GM20431 (cell line): Measurements from ENCODE around the gene CACNA1D.
"Not testable (repeated sequence)": the region's sequence is repeated elsewhere in the genome, so short reads cannot be mapped to it uniquely, and the experiment has no call there.

ENCODE experiments used
- in situ Hi-C: fragments of 300-500 bp; cut with MseI, MboI; formaldehyde crosslinking; loops from one replicate; pipeline ENCODE4 v1.15.0; 2020; ENCODE audit warnings: low sequenced_read_pairs; ENCODE audit not compliant: unreplicated experiment

The CACNA1D gene

GRCh38 chr3:53604232-53604631, 109.8 kb downstream of the CACNA1D start:
- in situ Hi-C loops, result no loop called here

DNA sequence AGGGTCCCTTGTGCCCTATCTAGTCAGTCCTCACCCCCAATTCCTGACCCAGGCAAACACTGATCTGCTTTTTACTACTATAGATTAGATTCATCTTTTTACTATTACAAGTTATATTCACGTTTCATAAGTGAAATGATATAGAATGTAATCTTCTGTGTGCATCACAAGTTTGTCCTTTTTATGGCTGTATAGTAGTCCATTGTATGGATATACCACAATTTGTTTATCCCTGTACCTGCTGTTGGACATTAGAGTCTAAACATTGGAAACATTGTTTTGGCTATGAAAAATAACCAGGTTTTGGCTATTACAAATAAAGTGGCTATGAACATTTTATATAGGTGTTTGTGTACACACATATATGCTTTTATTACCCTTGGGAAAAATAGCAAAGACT, 112.4 kb downstream of the CACNA1D start:
- in situ Hi-C loops, result no loop called here

- in situ Hi-C loops, result no loop called here
These were observed 118.1 kb downstream of the CACNA1D start for GRCh38 chr3:53612508-53612907.

DNA sequence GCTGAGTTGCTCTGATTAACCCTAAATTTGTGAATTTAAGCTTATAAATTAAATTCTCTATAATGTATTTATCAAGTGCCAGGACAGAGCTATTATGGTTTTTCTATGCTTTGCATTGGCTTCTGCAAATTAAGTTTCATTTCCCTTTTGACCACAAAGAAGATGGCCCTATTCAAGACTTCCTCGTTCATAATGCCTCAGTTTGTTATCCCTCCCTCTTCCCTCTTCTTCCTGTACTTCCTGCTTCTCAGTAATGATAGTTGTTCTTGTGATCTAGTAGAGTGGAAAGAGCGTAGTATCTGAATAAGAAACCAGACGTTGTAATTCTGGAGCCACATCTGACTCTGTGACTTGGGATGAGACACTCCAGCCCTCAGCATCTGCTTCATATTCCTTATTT, 118.7 kb downstream of the CACNA1D start:
- in situ Hi-C loops, result no loop called here

DNA sequence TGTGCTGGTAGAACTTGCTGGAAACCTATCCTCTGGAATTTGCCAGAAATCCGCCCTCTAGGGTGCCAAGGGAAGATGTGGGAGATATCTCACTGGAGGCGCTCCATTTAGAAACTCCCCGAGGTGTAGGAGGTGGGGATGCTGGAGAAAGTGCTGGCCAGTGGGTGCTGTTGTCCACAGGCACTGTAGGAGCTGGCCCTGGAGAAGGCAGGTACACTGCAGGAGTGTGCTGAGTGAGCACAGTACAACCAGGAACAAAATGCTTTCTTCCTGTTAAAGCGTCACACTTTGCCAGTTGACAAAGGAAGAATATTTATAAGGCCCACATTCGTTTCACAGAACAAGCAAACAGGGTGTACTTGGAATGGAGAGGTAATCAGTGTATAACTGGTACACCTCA, 119.9 kb downstream of the CACNA1D start:
- in situ Hi-C loops, result no loop called here

- in situ Hi-C loops, result no loop called here
These were observed 121.9 kb downstream of the CACNA1D start for GRCh38 chr3:53616321-53616720.

GRCh38 chr3:53616971-53617892, 122.8 kb downstream of the CACNA1D start:
- in situ Hi-C loops, result no loop called here

DNA sequence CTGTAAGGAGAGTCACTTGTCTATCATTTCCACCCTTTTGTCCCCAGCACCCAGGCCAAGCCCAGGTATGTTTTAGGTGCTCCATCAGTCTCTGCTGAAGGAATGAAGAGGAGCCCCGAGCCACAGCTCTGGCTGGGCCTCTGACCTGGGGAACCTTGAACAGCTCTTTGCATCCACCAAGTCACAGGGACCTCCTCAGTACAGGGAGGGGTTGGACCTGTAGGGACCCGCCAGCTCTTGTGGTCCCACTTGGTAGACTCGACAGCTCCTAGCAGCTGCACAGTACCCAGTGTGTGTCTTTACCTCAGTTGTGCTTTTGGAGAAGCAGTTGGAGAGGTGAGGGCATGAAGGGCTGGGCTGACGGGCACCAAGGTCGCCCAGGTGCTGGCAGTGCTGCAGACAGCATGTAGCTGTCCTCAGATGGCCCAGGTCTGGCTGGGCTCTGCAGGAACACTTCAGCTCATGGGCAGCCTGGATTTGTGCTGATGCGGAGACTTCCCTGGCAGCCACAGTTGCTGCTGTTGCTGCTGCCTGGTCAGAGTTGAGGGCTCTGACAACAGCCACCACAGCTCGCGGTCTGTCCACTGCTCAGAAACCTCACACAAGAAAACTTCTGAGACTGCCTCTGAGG, 123.6 kb downstream of the CACNA1D start:
- in situ Hi-C loops, result no loop called here

GRCh38 chr3:53618524-53618906, 124.1 kb downstream of the CACNA1D start:
- in situ Hi-C loops, result no loop called here

GRCh38 chr3:53618936-53619335, 124.5 kb downstream of the CACNA1D start:
- in situ Hi-C loops, result no loop called here

DNA sequence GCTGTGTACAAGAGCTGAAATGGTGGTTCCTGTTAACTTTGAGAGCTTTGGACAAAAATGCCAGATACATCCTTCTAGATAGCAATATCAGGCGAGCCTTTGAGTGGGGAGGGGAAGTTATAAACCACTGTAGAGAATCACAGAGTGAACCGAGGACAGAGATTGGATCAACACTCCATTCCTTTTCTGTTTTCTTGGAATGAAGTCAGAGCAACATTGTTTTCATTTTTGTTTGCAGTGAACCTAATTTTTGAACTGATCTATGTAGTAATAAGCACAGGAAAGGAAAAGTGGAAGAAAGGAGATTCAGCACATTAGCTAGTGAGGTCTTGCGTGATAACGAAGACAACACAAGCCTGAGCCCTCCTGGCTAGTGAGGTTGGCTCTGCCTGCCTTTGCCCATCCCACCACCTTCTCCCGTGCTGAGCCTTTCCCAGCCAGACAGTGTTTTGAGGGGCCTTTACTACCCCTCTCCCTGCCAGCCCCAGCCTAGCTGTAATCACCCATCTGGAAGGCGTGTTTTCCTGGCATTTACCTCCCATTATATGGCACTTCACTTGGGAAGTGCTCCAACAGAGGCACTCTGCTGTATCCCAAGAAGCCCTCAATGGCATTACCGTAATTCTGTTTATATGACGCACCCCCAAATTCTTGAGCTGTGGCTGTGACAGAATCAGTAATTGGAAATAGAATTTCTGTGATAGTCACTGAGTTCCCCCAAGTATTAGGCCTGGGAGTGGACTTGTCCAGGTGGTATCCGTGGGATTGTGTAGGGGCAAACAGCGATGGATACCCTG, 129.8 kb downstream of the CACNA1D start:
- in situ Hi-C loops, result no loop called here

DNA sequence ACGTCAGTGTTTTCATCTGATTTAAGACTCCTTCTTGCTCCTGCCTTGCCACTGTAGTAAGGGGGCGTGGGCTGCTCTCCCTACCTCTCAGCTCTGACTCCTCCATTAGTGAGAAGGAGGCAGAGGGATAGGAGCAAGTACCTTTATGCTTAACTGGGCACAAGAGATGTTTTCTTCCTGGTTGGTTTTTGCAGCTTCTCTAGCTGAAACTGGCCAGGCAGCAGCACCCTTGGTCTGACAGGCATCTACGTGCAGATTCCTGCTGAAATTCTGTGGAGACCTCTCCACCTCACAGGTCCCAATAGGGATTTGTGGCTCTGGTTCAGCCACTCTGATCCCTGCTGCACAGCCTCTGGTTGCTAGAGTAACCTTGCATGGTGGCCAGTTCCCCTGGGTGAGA, 132.5 kb downstream of the CACNA1D start:
- in situ Hi-C loops, result no loop called here

DNA sequence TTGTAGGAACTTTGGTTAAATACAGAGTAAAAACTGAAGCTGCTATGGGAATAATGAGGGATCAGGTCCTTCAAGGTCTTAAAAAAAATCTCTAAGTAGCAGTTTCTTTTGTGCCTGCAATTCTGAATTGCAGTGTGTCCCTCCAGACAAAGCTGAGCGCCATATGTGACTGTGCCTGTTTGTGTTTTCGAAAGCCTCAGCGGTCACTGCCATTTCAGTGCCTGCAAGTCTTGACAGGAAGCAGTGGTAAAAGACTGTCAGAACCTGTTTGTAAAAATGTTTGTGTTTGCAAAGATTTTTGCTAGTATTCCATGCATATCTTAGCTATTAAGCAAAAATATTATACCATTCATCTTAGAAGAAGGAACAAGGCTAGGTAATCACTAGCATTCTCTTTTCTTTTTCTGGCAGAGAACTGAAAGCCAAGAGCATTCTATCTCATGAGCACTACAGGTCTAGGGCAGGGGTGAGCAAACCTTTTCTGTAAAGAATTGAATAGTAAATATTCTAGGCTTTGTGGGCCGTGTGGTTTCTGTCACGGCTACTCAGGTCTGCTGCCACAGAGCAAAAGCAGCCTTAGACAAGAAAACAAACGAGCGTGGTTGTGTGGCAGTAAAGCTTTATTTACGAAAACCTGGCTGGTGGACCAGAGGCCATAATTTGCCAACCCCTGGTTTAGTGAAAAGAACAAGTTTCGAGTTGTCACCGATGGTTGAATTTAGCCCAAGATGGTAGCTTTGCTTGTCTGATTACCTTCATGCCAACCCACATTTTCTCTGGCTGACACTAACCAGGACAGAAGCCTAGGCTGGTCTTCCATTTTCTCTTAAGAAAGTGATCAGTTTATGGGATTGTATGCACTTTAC, 134.4 kb downstream of the CACNA1D start:
- in situ Hi-C loops, result no loop called here

DNA sequence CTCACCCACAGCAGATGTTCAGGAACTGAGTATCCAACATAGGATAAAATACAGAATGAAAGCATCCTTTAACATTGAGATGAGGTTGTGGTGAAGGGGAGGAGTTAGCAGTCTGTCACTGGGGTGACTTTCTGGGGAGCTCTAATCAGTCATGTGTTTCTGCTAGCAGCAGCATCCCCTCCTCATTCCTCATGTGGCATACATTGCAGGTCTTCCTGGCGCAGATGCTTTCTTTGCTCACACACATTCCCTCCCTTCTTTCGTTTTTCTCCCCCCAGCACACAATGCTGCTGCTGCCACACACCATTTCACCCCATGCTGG, 135.0 kb downstream of the CACNA1D start:
- in situ Hi-C loops, result no loop called here

DNA sequence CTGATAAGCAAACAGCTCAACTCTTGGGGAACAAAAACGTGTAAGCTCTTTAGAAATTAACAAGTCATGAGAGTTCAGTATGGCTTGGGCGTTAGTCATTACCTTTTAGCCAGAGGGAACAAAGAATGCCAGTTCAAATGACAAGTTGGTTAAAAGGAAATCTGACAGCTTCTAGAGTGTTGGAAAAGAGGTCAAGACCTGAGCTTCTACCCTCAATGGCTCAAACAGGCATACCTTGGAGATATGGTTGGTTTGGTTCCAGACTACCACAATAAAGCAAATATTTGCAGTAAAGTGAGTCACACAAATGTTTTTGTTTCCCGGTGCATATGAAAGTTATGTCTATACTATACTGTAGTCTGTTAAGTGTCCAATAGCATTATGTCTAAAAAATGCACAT, 136.1 kb downstream of the CACNA1D start:
- in situ Hi-C loops, result no loop called here

GRCh38 chr3:53633197-53633787, 138.9 kb downstream of the CACNA1D start:
- in situ Hi-C loops, result no loop called here

DNA sequence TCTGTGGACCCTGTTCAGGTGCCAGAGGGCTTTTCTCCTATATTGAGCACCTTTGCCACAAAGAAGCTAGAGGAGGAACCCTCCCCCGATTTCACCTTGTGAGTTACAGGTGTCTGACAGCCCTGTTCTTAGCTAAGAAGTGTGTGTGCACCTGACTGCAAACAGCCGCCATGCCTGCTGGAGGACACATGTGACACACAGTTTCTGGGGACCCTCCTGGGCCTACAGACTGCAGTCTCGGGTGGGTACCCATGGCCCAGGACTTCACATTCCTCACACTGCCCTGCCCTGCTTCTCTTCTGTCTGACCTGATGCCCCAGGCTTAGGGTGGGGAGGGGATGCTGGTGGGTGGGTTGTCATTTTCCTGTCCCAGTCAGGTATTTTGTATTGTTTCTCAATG, 140.6 kb downstream of the CACNA1D start:
- in situ Hi-C loops, result no loop called here

- in situ Hi-C loops, result not testable (repeated sequence)
These were observed 144.4 kb downstream of the CACNA1D start for GRCh38 chr3:53638806-53639205.

DNA sequence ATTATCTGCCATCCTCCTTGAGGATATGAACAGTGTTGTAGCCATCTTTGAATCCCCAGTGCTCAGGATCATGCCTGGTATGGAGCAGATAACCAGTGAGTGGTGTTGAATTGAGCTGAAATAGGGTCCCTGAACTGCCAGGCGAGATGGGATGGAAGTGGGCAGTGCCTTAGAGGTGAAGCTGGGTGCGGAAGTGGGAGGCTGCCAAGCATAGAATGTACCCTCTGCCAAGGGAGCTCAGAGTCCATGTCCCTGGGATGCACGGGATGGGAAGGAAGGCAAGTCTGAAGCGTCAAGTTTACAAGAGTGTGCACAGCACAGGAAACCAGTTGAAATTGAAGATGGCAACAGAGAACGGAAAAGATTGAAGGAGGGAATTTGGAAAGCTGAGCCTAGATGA, 147.0 kb downstream of the CACNA1D start:
- in situ Hi-C loops, result no loop called here

- in situ Hi-C loops, result no loop called here
These were observed 147.8 kb downstream of the CACNA1D start for GRCh38 chr3:53642211-53642610.
